Measurements from ENCODE around the gene SMNDC1. TPM values are rescaled to one million over a fixed set of nuclear protein-coding genes. Genes with fewer than 3 reads are reported as not detected.

The SMNDC1 gene
- total and polyA plus RNA-seq, 2 donors from 2014 or later, result 12.4 to 28.6 TPM

- DNase-seq (peak in 1 of 5 donors; percentile 30), FAIRE-seq (no peak)
- H3K27ac ChIP-seq (ENCODE audit: low read depth in 2 of 2, low read length in 2 of 2), result no peak overlapping the region
- intact Hi-C loops (cut with DNase I), result no loop called here
- no peak overlapping the region for H3K9ac ChIP-seq (ENCODE audit: low read length in 3 of 3)
- peaks cover 2 to 9% (median 7%) of the 10 kb centered on the region in 3 donors for H3K4me1 ChIP-seq (ENCODE audit: control insufficient read depth in 2 of 3, insufficient read depth in 2 of 3, low read depth in 1 of 3, low read length in 3 of 3)
- no peak overlapping the region for H3K4me3 ChIP-seq (ENCODE audit: low read length in 3 of 3)
- H3K27me3 ChIP-seq (ENCODE audit: control insufficient read depth, insufficient read depth, low read length), result no peaks in the 10 kb centered on the region
- TF ChIP-seq CTCF (IDR thresholded peaks at IDR 0.05; ENCODE audit: borderline replicate concordance, extremely low read depth, insufficient read depth), result no peak
- H3K9me3 ChIP-seq (ENCODE audit: control insufficient read depth in 2 of 3, insufficient read depth in 1 of 3, low read length in 3 of 3), result no peaks in the 10 kb centered on the region
- H3K36me3 ChIP-seq (ENCODE audit: control insufficient read depth in 2 of 3, insufficient read depth in 3 of 3, low read length in 3 of 3), result no peaks in the 10 kb centered on the region
Measured at GRCh38 chr10:110353244-110354119, 48.8 kb upstream of the SMNDC1 start.

- FAIRE-seq (no peak), DNase-seq (no peak)
- no peak for TF ChIP-seq CTCF (IDR thresholded peaks at IDR 0.05; ENCODE audit: borderline replicate concordance, extremely low read depth, insufficient read depth)
- no peaks in the 10 kb centered on the region for H3K36me3 ChIP-seq (ENCODE audit: control insufficient read depth in 2 of 3, insufficient read depth in 3 of 3, low read length in 3 of 3)
- H3K27ac ChIP-seq (ENCODE audit: low read depth in 2 of 2, low read length in 2 of 2), result no peak overlapping the region
- no peak overlapping the region for H3K9ac ChIP-seq (ENCODE audit: low read length in 3 of 3)
- intact Hi-C loops (cut with DNase I), result no loop called here
- H3K4me1 ChIP-seq (ENCODE audit: control insufficient read depth in 2 of 3, insufficient read depth in 2 of 3, low read depth in 1 of 3, low read length in 3 of 3), result peaks cover 2 to 9% (median 7%) of the 10 kb centered on the region in 3 donors
- no peaks in the 10 kb centered on the region for H3K27me3 ChIP-seq (ENCODE audit: control insufficient read depth, insufficient read depth, low read length)
- no peak overlapping the region for H3K4me3 ChIP-seq (ENCODE audit: low read length in 3 of 3)
- no peaks in the 10 kb centered on the region for H3K9me3 ChIP-seq (ENCODE audit: control insufficient read depth in 2 of 3, insufficient read depth in 1 of 3, low read length in 3 of 3)
Measured at GRCh38 chr10:110352930-110353243, 48.2 kb upstream of the SMNDC1 start.

- no peak overlapping the region for H3K9ac ChIP-seq (ENCODE audit: low read length in 3 of 3)
- H3K9me3 ChIP-seq (ENCODE audit: control insufficient read depth in 2 of 3, insufficient read depth in 1 of 3, low read length in 3 of 3), result no peaks in the 10 kb centered on the region
- H3K27me3 ChIP-seq (ENCODE audit: control insufficient read depth, insufficient read depth, low read length), result no peaks in the 10 kb centered on the region
- no peak for TF ChIP-seq CTCF (IDR thresholded peaks at IDR 0.05; ENCODE audit: borderline replicate concordance, extremely low read depth, insufficient read depth)
- no peak overlapping the region for H3K4me3 ChIP-seq (ENCODE audit: low read length in 3 of 3)
- no peak for DNase-seq
- H3K36me3 ChIP-seq (ENCODE audit: control insufficient read depth in 2 of 3, insufficient read depth in 3 of 3, low read length in 3 of 3), result no peaks in the 10 kb centered on the region
- intact Hi-C loops (cut with DNase I), result no loop called here
- peaks cover 0 to 4% (median 0%) of the 10 kb centered on the region in 3 donors for H3K4me1 ChIP-seq (ENCODE audit: control insufficient read depth in 2 of 3, insufficient read depth in 2 of 3, low read depth in 1 of 3, low read length in 3 of 3)
- no peak overlapping the region for H3K27ac ChIP-seq (ENCODE audit: low read depth in 2 of 2, low read length in 2 of 2)
- FAIRE-seq, result no peak
Measured at GRCh38 chr10:110350812-110351211, 46.1 kb upstream of the SMNDC1 start.
